ENCODE results near the gene NUDT17. TPM values are rescaled to one million over a fixed set of nuclear protein-coding genes. Genes with fewer than 3 reads are reported as not detected.
A peak's percentile ranks its signal among the peaks of the same experiment; 100 is the strongest.
"Not testable (repeated sequence)": the region's sequence is repeated elsewhere in the genome, so short reads cannot be mapped to it uniquely, and the experiment has no call there.

The NUDT17 gene
- total and polyA plus RNA-seq, 2 experiments from 2014 or later: 2.8 to 4.3 TPM

GRCh38 chr1:145806408-145806807 lies 39.0 kb upstream of the NUDT17 start:
- H3K79me2 ChIP-seq (replicated peaks; ENCODE audit: insufficient read depth): peaks cover 62% of the 10 kb centered on the region
- H3K4me1 ChIP-seq (ENCODE audit: insufficient read depth): no peaks in the 10 kb centered on the region
- TF ChIP-seq JUNB (IDR thresholded peaks at IDR 0.05; ENCODE audit: unreplicated experiment) (no peak), POLR2AphosphoS5 (IDR thresholded peaks at IDR 0.05; ENCODE audit: low read depth) (no peak)
- Mint-ChIP-seq H3K9me3 (no peaks in the 10 kb centered on the region), H3K4me1 (peaks cover 18% of the 10 kb centered on the region), H3K27me3 (ENCODE audit: insufficient read depth, low read depth, poor library complexity) (no peaks in the 10 kb centered on the region), H3K4me3 (no peak overlapping the region), H3K36me3 (ENCODE audit: low read depth) (no peaks in the 10 kb centered on the region; the same call in 2 of the 3 replicates), H3K27ac (no peak overlapping the region)
- peak; percentile 57; the same call in 2 of the 3 replicates for ATAC-seq
- no peaks in the 10 kb centered on the region for H3K27me3 ChIP-seq (ENCODE audit: insufficient read depth)
- no peaks in the 10 kb centered on the region for H3K9me2 ChIP-seq (ENCODE audit: insufficient read depth)
- no peak overlapping the region for H2AFZ ChIP-seq
- H3K4me2 ChIP-seq: no peak overlapping the region
- H3K27ac ChIP-seq (ENCODE audit: low read depth): no peak overlapping the region; the same call in 1 of the 2 replicates
- no peaks in the 10 kb centered on the region for H3K36me3 ChIP-seq (ENCODE audit: insufficient read depth)
- no peak overlapping the region for H3K4me3 ChIP-seq
- no peaks in the 10 kb centered on the region for H3F3A ChIP-seq (replicated peaks; ENCODE audit: low read depth)
- peak; percentile 45 for DNase-seq (ENCODE audit: low spot score)
- 0 out of 2 replicates have a peak, but pooled peaks cover 4% of the 10 kb centered on the region for H4K20me1 ChIP-seq (replicated peaks; ENCODE audit: insufficient read depth)

- Mint-ChIP-seq H3K27ac (no peak overlapping the region), H3K9me3 (no peaks in the 10 kb centered on the region), H3K36me3 (ENCODE audit: low read depth) (no peaks in the 10 kb centered on the region; the same call in 2 of the 3 replicates), H3K4me3 (no peak overlapping the region), H3K27me3 (ENCODE audit: insufficient read depth, low read depth, poor library complexity) (no peaks in the 10 kb centered on the region), H3K4me1 (peaks cover 18% of the 10 kb centered on the region)
- Histone ChIP-seq H3K36me3 (ENCODE audit: insufficient read depth) (no peaks in the 10 kb centered on the region), H2AFZ (no peak overlapping the region), H3K4me1 (ENCODE audit: insufficient read depth) (no peaks in the 10 kb centered on the region), H3K4me3 (no peak overlapping the region), H3K27ac (ENCODE audit: low read depth) (no peak overlapping the region; the same call in 1 of the 2 replicates), H3K79me2 (replicated peaks; ENCODE audit: insufficient read depth) (peaks cover 57% of the 10 kb centered on the region), H3K4me2 (no peak overlapping the region), H3K9me2 (ENCODE audit: insufficient read depth) (no peaks in the 10 kb centered on the region), H3F3A (replicated peaks; ENCODE audit: low read depth) (no peaks in the 10 kb centered on the region), H4K20me1 (replicated peaks; ENCODE audit: insufficient read depth) (0 out of 2 replicates have a peak, but pooled peaks cover 4% of the 10 kb centered on the region), H3K27me3 (ENCODE audit: insufficient read depth) (no peaks in the 10 kb centered on the region)
- DNase-seq (ENCODE audit: low spot score) (no peak), ATAC-seq (no peak)
- TF ChIP-seq REST (IDR thresholded peaks at IDR 0.05; ENCODE audit: unreplicated experiment): no peak
- TF ChIP-seq CTCF (conservative IDR thresholded peaks at IDR 0.05; ENCODE audit: low read depth in 2 of 2): no peak
- no peak for TF ChIP-seq NANOG (IDR thresholded peaks at IDR 0.05; ENCODE audit: borderline replicate concordance)
- no peak for TF ChIP-seq ETS1 (IDR thresholded peaks at IDR 0.05)
- no peak for TF ChIP-seq POLR2AphosphoS5 (IDR thresholded peaks at IDR 0.05; ENCODE audit: low read depth)
- no peak for TF ChIP-seq EZH2 (IDR thresholded peaks at IDR 0.05; ENCODE audit: low read depth, unreplicated experiment)
- no peak for TF ChIP-seq ZNF331 (CRISPR knock-in tag; IDR thresholded peaks at IDR 0.05; ENCODE audit: low read depth)
- TF ChIP-seq EZH2phosphoT487 (IDR thresholded peaks at IDR 0.05; ENCODE audit: unreplicated experiment): no peak
- no peak for TF ChIP-seq STAT1 (IDR thresholded peaks at IDR 0.05; ENCODE audit: unreplicated experiment)
- TF ChIP-seq JUNB (IDR thresholded peaks at IDR 0.05; ENCODE audit: unreplicated experiment): no peak
- no peak for TF ChIP-seq ZNF114 (CRISPR knock-in tag; IDR thresholded peaks at IDR 0.05)
- no peak for TF ChIP-seq CREB1 (CRISPR knock-in tag; IDR thresholded peaks at IDR 0.05; ENCODE audit: low read depth)
Observed at GRCh38 chr1:145806844-145807243, 38.6 kb upstream of the NUDT17 start.

GRCh38 chr1:145812977-145813810 lies 32.2 kb upstream of the NUDT17 start:
- H2AFZ ChIP-seq; H3K27me3 Mint-ChIP-seq (ENCODE audit: insufficient read depth, low read depth, poor library complexity); H3K79me2 ChIP-seq (replicated peaks; ENCODE audit: insufficient read depth); H3K4me3 ChIP-seq; H3K9me2 ChIP-seq (ENCODE audit: insufficient read depth); H3K4me3 Mint-ChIP-seq; H3K27me3 ChIP-seq (ENCODE audit: insufficient read depth); H3K27ac ChIP-seq (ENCODE audit: low read depth); DNase-seq (ENCODE audit: low spot score); H3K4me1 ChIP-seq (ENCODE audit: insufficient read depth); H3K36me3 Mint-ChIP-seq (ENCODE audit: low read depth); H3K4me2 ChIP-seq; H3K36me3 ChIP-seq (ENCODE audit: insufficient read depth); H3K4me1 Mint-ChIP-seq; ATAC-seq; H3F3A ChIP-seq (replicated peaks; ENCODE audit: low read depth); H3K27ac Mint-ChIP-seq; H4K20me1 ChIP-seq (replicated peaks; ENCODE audit: insufficient read depth); H3K9me3 Mint-ChIP-seq: not testable (repeated sequence)

Measured in GM23338 (cell line).